ENCODE measurements around the gene GRAMD2B.

GRCh38 chr5:126444137-126444536, 20.9 kb downstream of the GRAMD2B start:
- no peak for TF ChIP-seq EZH2phosphoT487 (IDR thresholded peaks at IDR 0.05; ENCODE audit: insufficient read depth, low read depth)
- no peak for TF ChIP-seq EZH2 (IDR thresholded peaks at IDR 0.05; ENCODE audit: insufficient read depth, poor library complexity, severe bottlenecking)

Measured in GM23248 (cell line).